GM21515 (cell line): ENCODE measurements around the gene PAQR7.

Experiments
- ATAC-seq: cut with Tn5 transposase; IDR thresholded peaks from one replicate; pipeline ENCODE4 v1.9.1; 2021; ENCODE audit not compliant: unreplicated experiment

PAQR7 gene

GRCh38 chr1:25903986-25904385 lies 28.5 kb upstream of the PAQR7 start:
- no peak for ATAC-seq

- ATAC-seq, result no peak
Measured at GRCh38 chr1:25902462-25902861, 27.0 kb upstream of the PAQR7 start.

DNA sequence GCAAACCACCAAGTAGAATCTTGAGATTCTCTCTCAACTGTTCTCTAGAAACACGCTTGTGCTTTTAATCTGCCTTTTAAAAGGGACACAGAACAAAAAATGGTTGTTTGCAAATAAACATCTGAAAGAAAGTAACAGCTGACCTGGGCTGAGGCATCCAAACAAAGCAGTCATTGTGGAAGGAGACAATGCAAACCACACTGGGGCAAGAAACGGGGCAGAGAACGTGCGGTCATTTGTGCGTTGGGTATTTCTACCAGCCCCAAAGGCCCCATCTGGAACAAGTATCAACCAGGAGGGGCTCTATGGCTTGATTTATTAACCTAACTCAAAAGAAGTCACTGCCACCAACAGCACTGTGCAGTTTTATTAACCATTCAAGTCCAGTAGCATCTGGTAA lies 24.7 kb upstream of the PAQR7 start:
- ATAC-seq, result no peak

- ATAC-seq, result no peak
Measured at GRCh38 chr1:25899792-25900191, 24.3 kb upstream of the PAQR7 start.

GRCh38 chr1:25898223-25899015 lies 22.9 kb upstream of the PAQR7 start:
- no peak for ATAC-seq

- no peak for ATAC-seq
Measured at GRCh38 chr1:25897754-25898153, 22.2 kb upstream of the PAQR7 start.

- ATAC-seq, result no peak
Measured at GRCh38 chr1:25896266-25896665, 20.8 kb upstream of the PAQR7 start.

DNA sequence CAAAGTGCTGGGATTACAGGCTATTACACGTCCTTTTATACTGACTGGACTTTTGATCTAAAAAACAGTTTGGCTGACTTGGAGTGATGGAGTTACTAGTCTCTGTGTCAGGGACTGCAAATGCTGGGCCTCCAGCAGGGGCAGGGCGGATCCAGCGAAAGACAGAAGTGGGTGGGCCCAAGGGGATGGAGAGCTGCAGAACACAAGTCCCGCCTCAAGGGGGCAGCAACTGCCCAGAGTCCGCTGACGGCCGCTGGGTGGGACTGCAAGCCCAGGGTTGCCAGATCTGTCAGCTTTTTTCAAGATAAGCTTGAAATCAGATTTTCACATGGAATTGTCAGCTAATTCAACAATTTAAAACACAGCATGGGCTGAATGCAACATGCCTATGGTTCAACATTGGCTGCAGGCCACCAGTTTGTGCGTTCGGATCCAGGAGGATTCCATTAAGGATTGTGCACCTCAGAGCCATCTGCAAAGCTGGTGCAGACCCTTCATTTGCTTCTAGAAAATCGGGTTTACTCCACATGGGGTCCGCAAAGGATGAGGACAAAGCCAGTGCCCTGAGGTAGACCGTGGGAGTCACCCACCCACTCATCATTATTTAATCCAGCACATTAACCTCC lies 20.0 kb upstream of the PAQR7 start:
- ATAC-seq, result peak; percentile 79

- no peak for ATAC-seq
Measured at GRCh38 chr1:25893116-25893515, 17.6 kb upstream of the PAQR7 start.

- no peak for ATAC-seq
Measured at GRCh38 chr1:25891606-25892005, 16.1 kb upstream of the PAQR7 start.

DNA sequence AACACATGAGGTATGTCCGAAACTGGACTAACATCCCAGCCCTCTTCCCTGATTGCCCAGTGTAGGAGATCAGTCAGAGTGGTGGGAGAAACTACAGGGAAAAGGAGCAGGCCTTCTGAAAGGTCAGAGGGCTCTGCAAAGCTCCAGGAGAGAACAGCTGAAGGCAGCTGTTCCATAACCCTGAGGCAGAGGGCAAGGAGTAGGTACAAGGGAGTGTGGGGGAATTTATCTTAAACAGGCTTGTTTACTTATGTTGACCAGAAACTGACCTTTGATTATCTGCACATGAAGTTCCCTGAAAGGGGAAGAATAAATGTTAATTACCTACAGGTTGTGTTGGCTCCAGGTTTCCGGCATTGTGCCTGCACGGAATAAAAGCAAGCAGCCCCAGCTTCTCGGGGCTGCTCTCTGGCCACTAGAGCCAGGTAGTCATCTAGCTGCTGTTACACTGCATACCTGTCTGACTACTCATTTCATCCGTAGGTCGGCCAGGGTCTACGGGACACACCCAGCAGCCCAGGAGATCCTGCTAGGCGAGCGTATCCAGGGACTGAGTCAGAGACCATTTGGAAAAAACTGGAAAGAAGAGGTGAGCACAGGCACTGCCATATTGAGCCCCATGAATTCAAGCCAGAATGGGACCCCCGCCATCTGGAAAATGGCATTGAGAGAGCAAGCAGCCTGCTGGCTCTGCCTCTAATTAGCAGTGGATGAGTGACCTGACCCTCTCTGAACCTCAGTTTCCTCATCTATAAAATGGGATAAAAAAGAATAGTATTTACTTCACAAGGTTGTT lies 14.9 kb upstream of the PAQR7 start:
- ATAC-seq, result no peak

DNA sequence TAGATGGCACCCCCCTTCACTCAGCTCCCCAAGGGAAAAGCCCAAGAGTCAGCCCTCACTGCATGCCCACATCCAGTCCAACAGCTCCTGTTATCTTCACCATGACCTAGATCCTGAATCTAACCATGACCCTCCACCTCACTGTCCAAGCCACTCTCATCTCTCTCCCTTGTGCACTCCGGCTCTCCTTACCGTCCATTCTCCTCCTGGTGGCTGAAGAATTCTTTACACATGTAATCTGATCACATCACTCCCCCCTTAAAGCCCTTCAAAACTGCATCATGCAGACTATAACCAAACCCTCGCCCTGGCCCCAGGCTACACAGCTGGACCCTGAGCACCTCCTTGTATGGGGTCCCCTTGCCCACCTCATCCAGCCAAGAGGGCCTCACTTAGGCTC lies 14.0 kb upstream of the PAQR7 start:
- no peak for ATAC-seq

- ATAC-seq, result no peak
Measured at GRCh38 chr1:25888426-25888987, 13.0 kb upstream of the PAQR7 start.

DNA sequence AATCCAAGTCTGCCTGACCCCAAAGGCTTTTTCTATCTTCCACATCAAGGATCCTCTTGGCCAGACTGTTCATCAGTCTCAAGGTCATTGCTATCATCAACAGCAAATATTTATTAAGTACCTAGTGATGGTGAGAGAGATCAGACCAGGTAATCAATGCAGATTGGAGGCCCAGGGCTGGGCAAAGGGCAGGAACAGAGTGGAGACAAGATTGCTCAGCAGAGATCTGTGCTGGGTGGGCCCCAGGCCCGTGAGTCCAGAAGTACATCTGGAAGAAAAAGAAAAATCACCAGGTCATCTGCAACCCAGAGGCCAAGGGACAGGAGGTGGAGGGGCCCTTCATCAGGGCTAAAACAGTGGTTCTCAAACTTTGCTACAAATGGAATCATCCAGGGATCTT lies 10.1 kb upstream of the PAQR7 start:
- ATAC-seq, result no peak

DNA sequence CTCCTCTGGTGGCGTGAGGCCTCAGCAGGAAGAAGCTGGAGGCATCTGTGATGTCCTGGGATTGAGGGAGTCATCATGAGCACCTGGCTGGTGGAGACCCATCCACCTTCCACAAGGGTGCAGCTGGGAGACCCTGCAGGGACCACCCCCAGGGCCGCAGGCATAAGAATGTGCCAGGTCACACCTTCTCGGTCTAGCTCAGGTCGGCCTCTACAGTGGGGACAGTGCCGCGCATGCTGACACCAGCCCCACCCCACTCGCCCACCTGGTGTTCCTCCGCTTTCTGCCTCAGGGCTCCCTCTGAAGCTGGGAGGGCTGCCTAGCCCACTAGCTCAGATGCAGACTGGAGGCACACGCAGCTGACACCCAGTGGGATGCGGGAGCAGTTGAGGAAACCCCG lies 5.8 kb upstream of the PAQR7 start:
- no peak for ATAC-seq

DNA sequence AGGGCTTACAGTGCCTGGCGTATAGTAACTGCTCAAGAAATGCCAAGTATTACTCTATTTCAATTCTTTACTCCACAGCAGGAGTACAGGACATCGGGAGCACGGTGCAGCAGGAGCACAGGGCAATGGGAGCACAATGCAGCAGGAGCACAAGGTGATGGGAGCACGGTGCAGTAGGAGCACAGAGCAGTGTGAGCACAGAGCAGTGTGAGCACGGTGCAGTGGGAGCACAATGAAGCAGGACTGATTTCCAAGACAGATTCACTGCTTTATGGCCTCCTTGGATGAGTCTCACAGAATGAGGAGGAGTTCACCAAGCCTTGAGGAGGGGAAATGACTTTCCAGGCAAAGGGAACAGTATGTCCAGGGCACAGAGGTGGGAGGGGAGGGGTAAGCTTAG lies 5.0 kb upstream of the PAQR7 start:
- no peak for ATAC-seq

- no peak for ATAC-seq
Measured at GRCh38 chr1:25879675-25880074, 4.2 kb upstream of the PAQR7 start.

DNA sequence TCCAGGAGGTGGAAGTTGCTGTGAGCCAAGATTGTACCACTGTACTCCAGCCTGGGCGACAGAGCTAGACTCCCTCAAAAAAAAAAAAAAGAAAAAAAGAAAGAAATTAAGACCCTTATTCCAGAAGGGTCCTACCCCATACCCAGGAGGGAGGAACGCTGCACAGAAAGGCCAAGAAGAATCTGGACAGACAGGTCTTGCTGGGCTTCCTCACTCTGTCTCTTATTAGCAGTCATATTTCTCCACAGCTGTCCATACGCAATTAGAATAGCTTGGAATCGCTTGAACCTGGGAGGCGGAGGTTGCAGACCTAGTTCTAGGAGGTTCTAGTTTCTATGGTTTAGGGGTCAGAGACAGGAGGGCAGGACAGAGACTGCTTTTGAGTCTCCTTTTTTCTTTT lies 3.2 kb upstream of the PAQR7 start:
- no peak for ATAC-seq

DNA sequence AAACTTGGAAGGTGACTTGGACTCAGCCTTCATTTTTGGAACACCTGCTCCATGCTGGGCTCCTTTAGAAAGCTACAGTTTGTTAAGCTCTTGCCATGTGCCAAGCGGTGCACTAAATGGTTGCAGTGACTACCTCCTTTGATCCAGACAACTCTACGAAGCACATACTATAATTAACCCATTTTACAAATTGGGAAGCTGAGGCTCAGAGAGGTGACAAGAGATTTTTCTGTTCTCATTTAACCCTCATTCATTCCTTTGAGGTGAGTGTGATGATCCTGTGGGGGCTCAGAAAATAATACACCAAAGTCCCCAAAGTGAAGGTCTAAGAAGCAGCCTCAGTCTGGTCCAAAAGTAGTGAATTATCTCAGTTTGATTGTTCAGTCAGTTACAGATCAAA lies 1.6 kb upstream of the PAQR7 start:
- no peak for ATAC-seq

DNA sequence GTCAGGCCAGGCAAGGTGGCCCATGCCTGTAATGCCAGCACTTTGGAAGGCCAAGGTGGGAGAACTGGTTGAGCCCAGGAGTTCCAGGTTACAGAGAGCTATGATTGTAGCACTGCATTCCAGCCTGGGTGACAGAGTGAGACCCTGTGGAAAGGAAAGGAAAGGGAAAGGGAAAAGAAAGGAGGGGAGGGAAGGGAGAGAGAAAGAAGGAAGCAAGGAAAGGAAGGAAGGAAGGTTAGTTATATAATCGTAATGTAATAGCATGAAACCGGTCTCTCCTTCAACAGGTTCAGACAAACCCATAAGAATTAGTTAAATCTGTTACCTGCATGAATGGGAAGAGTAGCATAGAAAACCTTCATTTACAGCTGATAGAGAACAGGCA lies 1.2 kb upstream of the PAQR7 start:
- no peak for ATAC-seq

- peak; percentile 15 for ATAC-seq
Measured at GRCh38 chr1:25875856-25876692, 566 bp upstream of the PAQR7 start.
